ENCODE measurements around the gene ANO2.

Gene ANO2

GRCh38 chr12:5798242-5799015 is 146.6 kb downstream of the ANO2 start:
- Histone ChIP-seq H3K36me3 (replicated peaks) (no peaks in the 10 kb centered on the region), H3K27me3 (ENCODE audit: low read depth) (no peaks in the 10 kb centered on the region), H3K4me1 (no peaks in the 10 kb centered on the region), H3K4me3 (no peak overlapping the region), H3K9me3 (no peaks in the 10 kb centered on the region)
- no peak for DNase-seq (ENCODE audit: low spot score in 2 of 2)
- in situ Hi-C loops (cut with MboI; ENCODE audit: low sequenced_read_pairs) = no loop called here

GRCh38 chr12:5797661-5798060 is 147.4 kb downstream of the ANO2 start:
- H3K36me3 ChIP-seq (replicated peaks) = no peaks in the 10 kb centered on the region
- H3K4me1 ChIP-seq = no peaks in the 10 kb centered on the region
- no peaks in the 10 kb centered on the region for H3K9me3 ChIP-seq
- no peak for DNase-seq (ENCODE audit: low spot score in 2 of 2)
- in situ Hi-C loops (cut with MboI; ENCODE audit: low sequenced_read_pairs) = no loop called here
- no peak overlapping the region for H3K4me3 ChIP-seq
- H3K27me3 ChIP-seq (ENCODE audit: low read depth) = no peaks in the 10 kb centered on the region

GRCh38 chr12:5796959-5797225 is 148.2 kb downstream of the ANO2 start:
- no peak overlapping the region for H3K4me3 ChIP-seq
- no peaks in the 10 kb centered on the region for H3K9me3 ChIP-seq
- no peak for DNase-seq (ENCODE audit: low spot score in 2 of 2)
- no peaks in the 10 kb centered on the region for H3K36me3 ChIP-seq (replicated peaks)
- H3K27me3 ChIP-seq (ENCODE audit: low read depth) = no peaks in the 10 kb centered on the region
- in situ Hi-C loops (cut with MboI; ENCODE audit: low sequenced_read_pairs) = no loop called here
- no peaks in the 10 kb centered on the region for H3K4me1 ChIP-seq

- peak in 1 of 2 experiments; percentile 25 for DNase-seq (ENCODE audit: low spot score in 2 of 2)
- Histone ChIP-seq H3K36me3 (replicated peaks) (no peaks in the 10 kb centered on the region), H3K4me1 (no peaks in the 10 kb centered on the region), H3K4me3 (no peak overlapping the region), H3K27me3 (ENCODE audit: low read depth) (no peaks in the 10 kb centered on the region), H3K9me3 (no peaks in the 10 kb centered on the region)
- in situ Hi-C loops (cut with MboI; ENCODE audit: low sequenced_read_pairs) = no loop called here
Observed at GRCh38 chr12:5796171-5796958, 148.7 kb downstream of the ANO2 start.

GRCh38 chr12:5794156-5794555 is 150.9 kb downstream of the ANO2 start:
- in situ Hi-C loops (cut with MboI; ENCODE audit: low sequenced_read_pairs) = no loop called here
- no peak for DNase-seq (ENCODE audit: low spot score in 2 of 2)
- H3K4me3 ChIP-seq = no peak overlapping the region
- H3K36me3 ChIP-seq (replicated peaks) = no peaks in the 10 kb centered on the region
- H3K27me3 ChIP-seq (ENCODE audit: low read depth) = no peaks in the 10 kb centered on the region
- H3K9me3 ChIP-seq = no peaks in the 10 kb centered on the region
- H3K4me1 ChIP-seq = no peaks in the 10 kb centered on the region

- no peaks in the 10 kb centered on the region for H3K27me3 ChIP-seq (ENCODE audit: low read depth)
- no peak for DNase-seq (ENCODE audit: low spot score in 2 of 2)
- H3K36me3 ChIP-seq (replicated peaks) = no peaks in the 10 kb centered on the region
- H3K4me1 ChIP-seq = no peaks in the 10 kb centered on the region
- H3K9me3 ChIP-seq = no peaks in the 10 kb centered on the region
- in situ Hi-C loops (cut with MboI; ENCODE audit: low sequenced_read_pairs) = no loop called here
- no peak overlapping the region for H3K4me3 ChIP-seq
Observed at GRCh38 chr12:5792343-5792742, 152.7 kb downstream of the ANO2 start.

GRCh38 chr12:5789469-5789968 is 155.5 kb downstream of the ANO2 start:
- in situ Hi-C loops (cut with MboI; ENCODE audit: low sequenced_read_pairs) = no loop called here
- H3K36me3 ChIP-seq (replicated peaks) = no peaks in the 10 kb centered on the region
- H3K4me1 ChIP-seq = no peaks in the 10 kb centered on the region
- H3K27me3 ChIP-seq (ENCODE audit: low read depth) = no peaks in the 10 kb centered on the region
- no peak for DNase-seq (ENCODE audit: low spot score in 2 of 2)
- H3K4me3 ChIP-seq = no peak overlapping the region
- H3K9me3 ChIP-seq = no peaks in the 10 kb centered on the region; the same call in 1 of the 2 replicates

- no peak overlapping the region for H3K4me3 ChIP-seq
- H3K36me3 ChIP-seq (replicated peaks) = no peaks in the 10 kb centered on the region
- no peaks in the 10 kb centered on the region for H3K27me3 ChIP-seq (ENCODE audit: low read depth)
- in situ Hi-C loops (cut with MboI; ENCODE audit: low sequenced_read_pairs) = no loop called here
- H3K9me3 ChIP-seq = no peaks in the 10 kb centered on the region; the same call in 1 of the 2 replicates
- H3K4me1 ChIP-seq = no peaks in the 10 kb centered on the region
- no peak for DNase-seq (ENCODE audit: low spot score in 2 of 2)
Observed at GRCh38 chr12:5787828-5788227, 157.2 kb downstream of the ANO2 start.

GRCh38 chr12:5785601-5786000 is 159.5 kb downstream of the ANO2 start:
- Histone ChIP-seq H3K4me1 (no peaks in the 10 kb centered on the region), H3K36me3 (replicated peaks) (no peaks in the 10 kb centered on the region), H3K4me3 (no peak overlapping the region), H3K9me3 (no peaks in the 10 kb centered on the region; the same call in 1 of the 2 replicates), H3K27me3 (ENCODE audit: low read depth) (no peaks in the 10 kb centered on the region)
- DNase-seq (ENCODE audit: low spot score in 2 of 2) = no peak
- in situ Hi-C loops (cut with MboI; ENCODE audit: low sequenced_read_pairs) = no loop called here

- DNase-seq (ENCODE audit: low spot score in 2 of 2) = no peak
- in situ Hi-C loops (cut with MboI; ENCODE audit: low sequenced_read_pairs) = no loop called here
- H3K9me3 ChIP-seq = no peaks in the 10 kb centered on the region; the same call in 1 of the 2 replicates
Observed at GRCh38 chr12:5784462-5785130, 160.5 kb downstream of the ANO2 start.

GRCh38 chr12:5783289-5783920 is 161.7 kb downstream of the ANO2 start:
- H3K4me1 ChIP-seq = no peaks in the 10 kb centered on the region
- in situ Hi-C loops (cut with MboI; ENCODE audit: low sequenced_read_pairs) = no loop called here
- no peaks in the 10 kb centered on the region for H3K27me3 ChIP-seq (ENCODE audit: low read depth)
- H3K4me3 ChIP-seq = no peak overlapping the region
- H3K9me3 ChIP-seq = no peaks in the 10 kb centered on the region; the same call in 1 of the 2 replicates
- H3K36me3 ChIP-seq (replicated peaks) = no peaks in the 10 kb centered on the region
- DNase-seq (ENCODE audit: low spot score in 2 of 2) = no peak

More at GRCh38 chr12:5784462-5785130, 160.5 kb downstream of the ANO2 start:
- Histone ChIP-seq H3K4me3 (no peak overlapping the region), H3K27me3 (ENCODE audit: low read depth) (no peaks in the 10 kb centered on the region), H3K4me1 (no peaks in the 10 kb centered on the region), H3K36me3 (replicated peaks) (no peaks in the 10 kb centered on the region)

GRCh38 chr12:5780536-5780935 is 164.5 kb downstream of the ANO2 start:
- in situ Hi-C loops (cut with MboI; ENCODE audit: low sequenced_read_pairs) = no loop called here
- Histone ChIP-seq H3K4me1 (no peaks in the 10 kb centered on the region), H3K27me3 (ENCODE audit: low read depth) (no peaks in the 10 kb centered on the region), H3K9me3 (no peaks in the 10 kb centered on the region; the same call in 1 of the 2 replicates), H3K36me3 (replicated peaks) (no peaks in the 10 kb centered on the region), H3K4me3 (no peak overlapping the region)
- DNase-seq (ENCODE audit: low spot score in 2 of 2) = no peak

GRCh38 chr12:5779401-5779800 is 165.7 kb downstream of the ANO2 start:
- DNase-seq (ENCODE audit: low spot score in 2 of 2) = no peak

More at GRCh38 chr12:5779401-5779800, 165.7 kb downstream of the ANO2 start:
- Histone ChIP-seq H3K36me3 (replicated peaks) (no peaks in the 10 kb centered on the region), H3K4me3 (no peak overlapping the region), H3K4me1 (no peaks in the 10 kb centered on the region), H3K27me3 (ENCODE audit: low read depth) (no peaks in the 10 kb centered on the region), H3K9me3 (no peaks in the 10 kb centered on the region; the same call in 1 of the 2 replicates)
- in situ Hi-C loops (cut with MboI; ENCODE audit: low sequenced_read_pairs) = no loop called here

Measured in HAP-1 (cell line).